Suprapubic skin (tissue), 4 donors: Measurements from ENCODE around the gene TANGO2. TPM values are rescaled to one million over a fixed set of nuclear protein-coding genes. Genes with fewer than 3 reads are reported as not detected.

Experiments used
- DNase-seq, 2 donors: peaks; one replicate each; pipeline ENCODE4 v3.0.0-alpha.2; 2019; ENCODE audit warnings: low spot score in 2 of 2
- H3K27ac ChIP-seq: fragments of 200-600 bp; sonication (generic); one replicate; pipeline ENCODE4 v1.5.1; 2019
- H3K27me3 ChIP-seq: fragments of 200-600 bp; sonication (generic); one replicate; pipeline ENCODE4 v1.5.1; 2019
- H3K36me3 ChIP-seq: fragments of 200-600 bp; sonication (generic); one replicate; pipeline ENCODE4 v1.5.1; 2019
- H3K4me1 ChIP-seq: fragments of 200-600 bp; sonication (generic); one replicate; pipeline ENCODE4 v1.5.1; 2019
- H3K4me3 ChIP-seq: fragments of 200-600 bp; sonication (generic); one replicate; pipeline ENCODE4 v1.5.1; 2019; ENCODE audit warnings: mild to moderate bottlenecking
- H3K9me3 ChIP-seq: fragments of 200-600 bp; sonication (generic); one replicate; pipeline ENCODE4 v1.5.1; 2019
- EP300 ChIP-seq: sonication (generic); formaldehyde crosslinking; IDR thresholded peaks from one replicate; pipeline ENCODE4 v1.6.1; 2017; ENCODE audit warnings: antibody characterized with exemption
- POLR2A ChIP-seq, 2 donors: fragments of 450-650 bp; IDR thresholded peaks; one replicate each; pipeline ENCODE4 v1.6.1; 2017; ENCODE audit warnings: antibody characterized with exemption in 2 of 2, mild to moderate bottlenecking in 2 of 2, moderate library complexity in 2 of 2
- POLR2AphosphoS5 ChIP-seq, 3 donors: sonication (generic); formaldehyde crosslinking; IDR thresholded peaks; one replicate each; pipeline ENCODE4 v1.6.1; 2017; ENCODE audit warnings: antibody characterized with exemption in 3 of 3
- WGBS: methylation state at CpG from one replicate; pipeline ENCODE4 v1.1.5; 2018; 5-methylcytosine and 5-hydroxymethylcytosine counted together
- total RNA-seq, 4 donors: library from RNA; depleted of rRNA; stranded (reverse); fragments of >200 nt; gene quantifications; one replicate each; pipeline ENCODE4 v1.1.0, GENCODE V29; 2016
- TF ChIP-seq, protein P1 (sequence below), 2 donors: fragments of 200-600 bp in 1 of 2; fragments of 450-650 bp in 1 of 2; sonication (generic) in 1 of 2; IDR thresholded peaks; one replicate each; pipeline ENCODE4 v1.5.1; 2016 to 2019; ENCODE audit warnings: antibody characterized with exemption in 2 of 2, mild to moderate bottlenecking in 1 of 2, moderate library complexity in 1 of 2

Gene TANGO2
- total RNA-seq, 4 donors from 2014 or later, result 23.1 to 31.9 (median 26.8) TPM

DNA sequence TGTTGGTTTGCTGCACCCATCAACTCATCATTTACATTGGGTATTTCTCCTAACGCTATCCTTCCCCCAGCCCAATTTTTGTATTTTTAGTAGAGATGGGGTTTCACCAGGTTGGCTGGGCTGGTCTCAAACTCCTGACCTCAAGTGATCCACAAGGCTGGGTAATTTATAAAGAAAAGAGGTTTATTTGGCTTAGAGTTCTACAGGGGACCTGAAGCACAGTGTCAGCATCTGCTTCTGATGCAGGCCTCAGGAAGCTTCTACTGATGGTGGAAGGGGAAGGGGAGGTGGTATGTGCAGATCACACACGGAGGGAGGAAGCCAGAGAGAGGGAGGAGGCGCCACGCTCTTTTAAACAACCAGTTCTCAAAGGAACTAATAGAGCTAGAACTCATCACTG is 25.8 kb downstream of the TANGO2 start:
- no peak for TF ChIP-seq POLR2A (IDR thresholded peaks at IDR 0.05)
- TF ChIP-seq EP300, result no peak
- no peak for TF ChIP-seq POLR2AphosphoS5 (IDR thresholded peaks at IDR 0.05)
- TF ChIP-seq, protein P1, sequence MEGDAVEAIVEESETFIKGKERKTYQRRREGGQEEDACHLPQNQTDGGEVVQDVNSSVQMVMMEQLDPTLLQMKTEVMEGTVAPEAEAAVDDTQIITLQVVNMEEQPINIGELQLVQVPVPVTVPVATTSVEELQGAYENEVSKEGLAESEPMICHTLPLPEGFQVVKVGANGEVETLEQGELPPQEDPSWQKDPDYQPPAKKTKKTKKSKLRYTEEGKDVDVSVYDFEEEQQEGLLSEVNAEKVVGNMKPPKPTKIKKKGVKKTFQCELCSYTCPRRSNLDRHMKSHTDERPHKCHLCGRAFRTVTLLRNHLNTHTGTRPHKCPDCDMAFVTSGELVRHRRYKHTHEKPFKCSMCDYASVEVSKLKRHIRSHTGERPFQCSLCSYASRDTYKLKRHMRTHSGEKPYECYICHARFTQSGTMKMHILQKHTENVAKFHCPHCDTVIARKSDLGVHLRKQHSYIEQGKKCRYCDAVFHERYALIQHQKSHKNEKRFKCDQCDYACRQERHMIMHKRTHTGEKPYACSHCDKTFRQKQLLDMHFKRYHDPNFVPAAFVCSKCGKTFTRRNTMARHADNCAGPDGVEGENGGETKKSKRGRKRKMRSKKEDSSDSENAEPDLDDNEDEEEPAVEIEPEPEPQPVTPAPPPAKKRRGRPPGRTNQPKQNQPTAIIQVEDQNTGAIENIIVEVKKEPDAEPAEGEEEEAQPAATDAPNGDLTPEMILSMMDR (IDR thresholded peaks at IDR 0.05), result no peak
- Histone ChIP-seq H3K4me3 (no peak overlapping the region), H3K27ac (no peak overlapping the region), H3K4me1 (no peaks in the 10 kb centered on the region), H3K36me3 (peaks cover 45% of the 10 kb centered on the region), H3K27me3 (no peaks in the 10 kb centered on the region), H3K9me3 (no peaks in the 10 kb centered on the region)
- 88% methylated on average over 4 of the region's 4 CpGs for WGBS
- DNase-seq, result no peak

DNA sequence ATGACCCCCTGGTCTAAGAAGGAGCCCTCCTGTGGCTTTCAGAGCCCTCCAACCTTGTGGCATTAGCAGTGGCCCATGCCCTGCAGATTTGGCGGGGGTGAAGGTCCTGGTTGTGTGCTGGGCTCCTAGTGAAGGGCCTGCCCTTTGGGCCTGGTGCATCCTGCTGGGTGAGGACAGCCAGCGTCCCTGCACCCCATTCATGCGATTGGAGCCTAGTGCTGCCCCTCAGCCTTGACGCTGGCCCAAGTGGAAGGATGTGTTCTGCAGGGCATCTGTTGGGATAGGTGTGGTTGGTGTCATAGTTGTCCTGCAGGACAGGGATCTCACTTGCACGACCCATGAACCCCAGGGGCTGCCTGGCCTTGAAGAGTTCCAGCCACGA is 31.0 kb downstream of the TANGO2 start:
- DNase-seq, result no peak
- Histone ChIP-seq H3K4me1 (no peaks in the 10 kb centered on the region), H3K27me3 (no peaks in the 10 kb centered on the region), H3K9me3 (no peaks in the 10 kb centered on the region), H3K27ac (no peak overlapping the region), H3K4me3 (no peak overlapping the region), H3K36me3 (peaks cover 64% of the 10 kb centered on the region)
- TF ChIP-seq EP300 (no peak), POLR2AphosphoS5 (IDR thresholded peaks at IDR 0.05) (no peak), POLR2A (IDR thresholded peaks at IDR 0.05) (no peak)
- TF ChIP-seq, protein P1 (IDR thresholded peaks at IDR 0.05), result no peak
- 100% methylated on average over 5 of the region's 6 CpGs for WGBS

DNA sequence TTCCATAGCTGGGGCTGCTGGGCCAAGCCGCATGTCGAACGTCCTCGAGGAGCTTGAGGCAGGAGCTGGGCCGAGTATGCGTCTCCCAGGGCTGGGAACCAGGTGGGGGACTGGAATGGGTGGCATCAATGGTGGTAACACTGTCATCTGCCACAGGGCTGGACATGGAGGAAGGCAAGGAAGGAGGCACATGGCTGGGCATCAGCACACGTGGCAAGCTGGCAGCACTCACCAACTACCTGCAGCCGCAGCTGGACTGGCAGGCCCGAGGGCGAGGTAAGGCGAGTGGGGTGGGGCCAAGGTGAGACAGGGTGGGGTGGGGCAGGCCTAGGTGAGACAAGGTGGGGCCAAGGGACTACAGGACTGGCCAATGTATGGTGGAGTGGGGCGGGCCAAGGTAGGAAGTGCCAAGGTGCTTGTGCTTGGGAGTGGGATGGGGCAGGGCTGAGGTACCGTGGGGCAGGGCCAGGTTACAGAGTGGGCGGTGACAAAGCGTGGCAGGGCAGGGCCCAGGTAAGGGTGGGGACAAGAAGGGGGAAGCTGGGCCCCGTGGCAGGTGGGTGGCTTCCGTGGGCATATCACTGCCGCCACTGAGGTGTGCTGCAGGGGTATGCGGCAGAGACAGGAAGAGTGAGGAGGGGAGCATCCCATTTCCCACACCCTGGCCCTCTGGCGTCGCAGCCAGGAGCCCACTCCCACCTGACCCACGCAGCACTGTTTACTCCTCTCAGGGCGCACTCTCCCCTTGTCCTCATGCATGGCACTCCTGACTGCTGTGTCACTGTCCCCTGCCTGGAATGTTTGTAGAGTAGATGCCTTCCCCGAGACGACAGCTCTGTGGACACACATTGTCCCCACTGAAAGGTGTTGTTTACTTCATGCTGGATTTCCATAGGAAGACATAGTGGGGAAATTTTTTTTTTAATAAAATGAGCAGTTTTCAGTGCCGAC is 31.7 kb downstream of the TANGO2 start:
- H3K4me3 ChIP-seq, result no peak overlapping the region
- DNase-seq, result no peak
- no peaks in the 10 kb centered on the region for H3K27me3 ChIP-seq
- no peaks in the 10 kb centered on the region for H3K9me3 ChIP-seq
- 84% methylated on average over 26 of the region's 26 CpGs for WGBS
- no peak for TF ChIP-seq POLR2A (IDR thresholded peaks at IDR 0.05)
- TF ChIP-seq EP300, result no peak
- H3K4me1 ChIP-seq, result no peaks in the 10 kb centered on the region
- H3K27ac ChIP-seq, result no peak overlapping the region
- peaks cover 67% of the 10 kb centered on the region for H3K36me3 ChIP-seq

DNA sequence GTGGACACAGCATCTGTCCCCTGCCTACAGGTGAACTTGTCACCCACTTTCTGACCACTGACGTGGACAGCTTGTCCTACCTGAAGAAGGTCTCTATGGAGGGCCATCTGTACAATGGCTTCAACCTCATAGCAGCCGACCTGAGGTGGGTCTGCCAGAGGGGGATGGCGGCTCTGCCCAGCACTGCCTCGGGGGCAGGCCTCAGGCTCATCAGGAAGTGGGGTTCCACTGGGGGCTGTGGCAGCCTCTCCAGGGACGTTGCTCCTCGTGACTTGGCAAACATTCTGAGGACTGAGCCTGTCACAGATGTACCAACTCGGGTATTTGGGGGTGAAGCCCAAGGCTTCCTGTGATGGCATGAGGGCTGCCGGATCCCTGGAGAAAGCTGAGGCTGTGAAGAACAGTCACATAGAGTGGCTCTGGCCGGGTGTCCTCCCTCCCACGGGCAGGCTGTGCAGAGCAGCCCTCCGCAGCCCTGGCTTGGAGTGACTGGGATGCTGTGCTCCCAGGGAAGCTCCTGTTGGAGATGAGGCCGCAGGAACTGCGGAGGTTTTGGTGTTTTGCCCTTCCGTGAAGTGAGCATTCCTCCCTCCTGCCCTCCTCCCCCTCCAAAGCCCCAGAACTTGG is 32.6 kb downstream of the TANGO2 start:
- H3K27me3 ChIP-seq, result no peaks in the 10 kb centered on the region
- no peaks in the 10 kb centered on the region for H3K4me1 ChIP-seq
- peaks cover 64% of the 10 kb centered on the region for H3K36me3 ChIP-seq
- H3K9me3 ChIP-seq, result no peaks in the 10 kb centered on the region
- H3K27ac ChIP-seq, result no peak overlapping the region
- 95% methylated on average over 4 of the region's 14 CpGs for WGBS
- H3K4me3 ChIP-seq, result no peak overlapping the region
- no peak for TF ChIP-seq POLR2AphosphoS5 (IDR thresholded peaks at IDR 0.05)
- no peak for TF ChIP-seq POLR2A (IDR thresholded peaks at IDR 0.05)
- no peak for TF ChIP-seq EP300
- TF ChIP-seq, protein P1 (IDR thresholded peaks at IDR 0.05), result no peak
- DNase-seq, result no peak

DNA sequence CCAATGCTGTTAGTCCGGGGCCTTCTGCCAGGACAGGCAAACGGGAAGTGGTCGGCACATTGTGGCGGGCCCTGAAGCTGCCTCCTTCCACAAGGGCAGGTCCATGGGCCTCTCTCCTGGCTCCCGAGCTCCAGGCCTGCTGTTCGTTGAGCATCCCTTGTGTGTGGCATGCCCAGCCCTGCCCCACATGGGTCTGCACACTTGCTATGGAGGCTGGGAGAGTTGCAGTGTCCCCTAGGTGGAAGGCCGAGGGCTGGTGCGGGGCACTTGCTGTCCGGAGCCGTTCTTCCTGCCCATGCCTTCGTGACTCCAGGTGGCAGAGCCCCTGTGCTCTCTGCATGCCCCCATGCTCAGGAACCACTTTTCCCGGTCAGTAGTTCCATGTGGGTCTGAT is 33.1 kb downstream of the TANGO2 start:
- TF ChIP-seq POLR2A (IDR thresholded peaks at IDR 0.05) (no peak), POLR2AphosphoS5 (IDR thresholded peaks at IDR 0.05) (no peak), EP300 (no peak)
- TF ChIP-seq, protein P1 (IDR thresholded peaks at IDR 0.05), result no peak
- H3K36me3 ChIP-seq, result peaks cover 67% of the 10 kb centered on the region
- no peak for DNase-seq
- H3K4me3 ChIP-seq, result no peak overlapping the region
- H3K4me1 ChIP-seq, result no peaks in the 10 kb centered on the region
- no peak overlapping the region for H3K27ac ChIP-seq
- no peaks in the 10 kb centered on the region for H3K9me3 ChIP-seq
- no peaks in the 10 kb centered on the region for H3K27me3 ChIP-seq
- 91% methylated on average over 6 of the region's 12 CpGs for WGBS
